ENCODE results near the gene PNMA8B. TPM values are rescaled to one million over a fixed set of nuclear protein-coding genes. Genes with fewer than 3 reads are reported as not detected.

Gene PNMA8B
- total RNA-seq, 1 donor from 2014 or later, result 0.76 TPM

GRCh38 chr19:46489445-46490272 lies 6.0 kb downstream of the PNMA8B start:
- H3K27me3 Mint-ChIP-seq (ENCODE audit: unreplicated experiment), result peaks cover 29% of the 10 kb centered on the region
- DNase-seq, result peak; percentile 71
- peak overlapping the region; percentile 82 for H3K4me3 Mint-ChIP-seq (ENCODE audit: unreplicated experiment)
- no peaks in the 10 kb centered on the region for H3K36me3 Mint-ChIP-seq (ENCODE audit: unreplicated experiment)
- peaks cover 11% of the 10 kb centered on the region for H3K9me3 Mint-ChIP-seq (ENCODE audit: unreplicated experiment)
- no peak overlapping the region for H3K27ac Mint-ChIP-seq (ENCODE audit: unreplicated experiment)
- peaks cover 5% of the 10 kb centered on the region for H3K4me1 Mint-ChIP-seq (ENCODE audit: low read depth, unreplicated experiment)
- TF ChIP-seq CTCF (IDR thresholded peaks at IDR 0.05; ENCODE audit: partially characterized antibody, unreplicated experiment), result peak; percentile 28

GRCh38 chr19:46488551-46488950 lies 7.1 kb downstream of the PNMA8B start:
- Mint-ChIP-seq H3K4me3 (ENCODE audit: unreplicated experiment) (peak overlapping the region; percentile 52), H3K27me3 (ENCODE audit: unreplicated experiment) (peaks cover 24% of the 10 kb centered on the region), H3K27ac (ENCODE audit: unreplicated experiment) (no peak overlapping the region), H3K4me1 (ENCODE audit: low read depth, unreplicated experiment) (peaks cover 6% of the 10 kb centered on the region), H3K36me3 (ENCODE audit: unreplicated experiment) (no peaks in the 10 kb centered on the region), H3K9me3 (ENCODE audit: unreplicated experiment) (peaks cover 6% of the 10 kb centered on the region)
- TF ChIP-seq CTCF (IDR thresholded peaks at IDR 0.05; ENCODE audit: partially characterized antibody, unreplicated experiment), result no peak
- DNase-seq, result no peak

GRCh38 chr19:46487802-46488445 lies 7.7 kb downstream of the PNMA8B start:
- H3K4me1 Mint-ChIP-seq (ENCODE audit: low read depth, unreplicated experiment), result peaks cover 6% of the 10 kb centered on the region

GRCh38 chr19:46487178-46487801 lies 8.4 kb downstream of the PNMA8B start:
- Mint-ChIP-seq H3K27me3 (ENCODE audit: unreplicated experiment) (peaks cover 24% of the 10 kb centered on the region), H3K4me1 (ENCODE audit: low read depth, unreplicated experiment) (peaks cover 6% of the 10 kb centered on the region), H3K27ac (ENCODE audit: unreplicated experiment) (no peak overlapping the region), H3K36me3 (ENCODE audit: unreplicated experiment) (no peaks in the 10 kb centered on the region), H3K9me3 (ENCODE audit: unreplicated experiment) (peaks cover 6% of the 10 kb centered on the region), H3K4me3 (ENCODE audit: unreplicated experiment) (peak overlapping the region; percentile 57)
- TF ChIP-seq CTCF (IDR thresholded peaks at IDR 0.05; ENCODE audit: partially characterized antibody, unreplicated experiment), result no peak
- DNase-seq, result no peak

More at GRCh38 chr19:46487802-46488445, 7.7 kb downstream of the PNMA8B start:
- peak; percentile 88 for DNase-seq
- peak; percentile 91 for TF ChIP-seq CTCF (IDR thresholded peaks at IDR 0.05; ENCODE audit: partially characterized antibody, unreplicated experiment)
- peaks cover 24% of the 10 kb centered on the region for H3K27me3 Mint-ChIP-seq (ENCODE audit: unreplicated experiment)
- no peaks in the 10 kb centered on the region for H3K36me3 Mint-ChIP-seq (ENCODE audit: unreplicated experiment)
- H3K4me3 Mint-ChIP-seq (ENCODE audit: unreplicated experiment), result peak overlapping the region; percentile 57
- peaks cover 6% of the 10 kb centered on the region for H3K9me3 Mint-ChIP-seq (ENCODE audit: unreplicated experiment)
- H3K27ac Mint-ChIP-seq (ENCODE audit: unreplicated experiment), result no peak overlapping the region
